Upper lobe of right lung (tissue), 1 donor: ENCODE data around the gene GHRHR. TPM values are rescaled to one million over a fixed set of nuclear protein-coding genes. Genes with fewer than 3 reads are reported as not detected.

Source experiments
- ATAC-seq: fragments of 200-7000 bp; cut with Tn5 transposase; one replicate; pipeline ENCODE4 v1.9.1; 2020; ENCODE audit warnings: mild to moderate bottlenecking, moderate library complexity
- DNase-seq: peaks from one replicate; pipeline ENCODE4 v3.0.0-alpha.2; 2020
- H3K27ac ChIP-seq: fragments of 200-600 bp; one replicate; pipeline ENCODE4 v1.8.0; 2022
- H3K27me3 ChIP-seq: fragments of 200-600 bp; one replicate; pipeline ENCODE4 v1.8.0; 2022; ENCODE audit warnings: mild to moderate bottlenecking
- H3K36me3 ChIP-seq: fragments of 200-600 bp; one replicate; pipeline ENCODE4 v1.8.0; 2022
- H3K4me1 ChIP-seq: fragments of 200-600 bp; one replicate; pipeline ENCODE4 v1.8.0; 2022
- H3K4me3 ChIP-seq: fragments of 200-600 bp; one replicate; pipeline ENCODE4 v1.8.0; 2022; ENCODE audit warnings: mild to moderate bottlenecking
- H3K9me3 ChIP-seq: fragments of 200-600 bp; one replicate; pipeline ENCODE4 v1.8.0; 2022
- CTCF ChIP-seq: fragments of 200-600 bp; IDR thresholded peaks from one replicate; pipeline ENCODE4 v1.8.0; 2022; ENCODE audit warnings: antibody characterized with exemption
- intact Hi-C: fragments of 100-400 bp; cut with DNase I; formaldehyde crosslinking; loops from one replicate; pipeline ENCODE4 v1.11.0; 2022
- total RNA-seq: library from RNA; stranded (reverse); fragmentation: NEBNext Ultra II Directional; extraction: Animal tissue kit (Norgen Biotek cat#: 25700); gene quantifications from one replicate; pipeline ENCODE4 v1.2.1, GENCODE V29; 2021
- donor health status: DM: no; HTN: yes; CAD: no; lungs with severe emphysema.

GHRHR gene
- total RNA-seq, 1 donor from 2014 or later = not detected

DNA sequence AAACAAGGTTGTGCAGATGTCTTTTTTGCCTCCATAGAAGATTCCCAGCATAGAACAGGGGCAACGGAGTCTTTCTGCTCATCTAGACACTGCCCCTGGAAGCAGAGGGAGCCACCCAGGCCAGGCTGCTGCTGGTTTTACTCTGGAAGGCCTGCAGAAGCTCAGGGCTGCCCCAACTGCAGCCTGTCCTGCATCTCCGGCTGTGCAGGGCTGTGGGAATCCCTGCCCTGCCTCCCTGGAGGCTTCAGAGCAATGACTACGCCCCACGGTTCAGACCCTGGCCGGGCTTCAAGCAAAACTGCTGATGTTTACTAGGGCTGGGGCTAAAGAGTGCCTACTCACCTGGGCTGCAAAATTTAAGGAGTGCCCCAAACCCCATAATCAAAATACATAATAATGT lies 43.9 kb downstream of the GHRHR start:
- intact Hi-C loops = no loop called here
- H3K4me1 ChIP-seq = no peaks in the 10 kb centered on the region
- no peaks in the 10 kb centered on the region for H3K36me3 ChIP-seq
- DNase-seq (no peak), ATAC-seq (no peak)
- no peaks in the 10 kb centered on the region for H3K9me3 ChIP-seq
- TF ChIP-seq CTCF = no peak
- no peaks in the 10 kb centered on the region for H3K27me3 ChIP-seq
- H3K27ac ChIP-seq = no peak overlapping the region
- H3K4me3 ChIP-seq = no peak overlapping the region

GRCh38 chr7:31014826-31015225 lies 51.1 kb downstream of the GHRHR start:
- DNase-seq (no peak), ATAC-seq (no peak)
- no peaks in the 10 kb centered on the region for H3K4me1 ChIP-seq
- TF ChIP-seq CTCF = no peak
- H3K36me3 ChIP-seq = no peaks in the 10 kb centered on the region
- H3K9me3 ChIP-seq = no peaks in the 10 kb centered on the region
- intact Hi-C loops = no loop called here
- no peaks in the 10 kb centered on the region for H3K27me3 ChIP-seq
- no peak overlapping the region for H3K4me3 ChIP-seq
- no peak overlapping the region for H3K27ac ChIP-seq

- intact Hi-C loops = no loop called here
- H3K4me1 ChIP-seq = no peaks in the 10 kb centered on the region
- no peak overlapping the region for H3K27ac ChIP-seq
- no peaks in the 10 kb centered on the region for H3K27me3 ChIP-seq
- DNase-seq = no peak
- H3K9me3 ChIP-seq = no peaks in the 10 kb centered on the region
- TF ChIP-seq CTCF = no peak
- H3K36me3 ChIP-seq = no peaks in the 10 kb centered on the region
- no peak overlapping the region for H3K4me3 ChIP-seq
- ATAC-seq = no peak
Measured at GRCh38 chr7:31017032-31017675, 53.4 kb downstream of the GHRHR start.

DNA sequence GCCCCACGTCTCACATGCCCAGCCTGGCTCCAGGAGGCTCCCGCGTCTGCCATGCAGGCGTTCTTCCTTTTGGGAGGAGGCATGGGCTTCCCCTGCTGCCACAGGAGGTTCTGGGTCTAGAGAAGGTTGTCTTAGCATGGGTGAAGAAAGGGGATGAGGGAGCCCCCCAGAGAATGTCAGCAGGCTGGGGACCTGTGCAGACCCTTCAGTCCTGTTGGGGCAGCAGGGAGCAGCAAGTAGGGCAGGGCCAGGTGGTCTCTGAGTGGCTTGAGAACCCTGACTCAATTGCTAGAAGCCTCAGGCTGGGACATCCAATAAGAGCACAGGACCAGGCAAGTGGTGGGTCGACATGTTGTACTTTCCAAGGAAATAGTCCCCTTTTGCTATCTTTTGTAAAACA lies 54.0 kb downstream of the GHRHR start:
- Histone ChIP-seq H3K9me3 (no peaks in the 10 kb centered on the region), H3K36me3 (no peaks in the 10 kb centered on the region), H3K27me3 (no peaks in the 10 kb centered on the region), H3K4me1 (no peaks in the 10 kb centered on the region), H3K4me3 (no peak overlapping the region), H3K27ac (no peak overlapping the region)
- TF ChIP-seq CTCF = no peak
- ATAC-seq (no peak), DNase-seq (no peak)
- intact Hi-C loops = no loop called here

DNA sequence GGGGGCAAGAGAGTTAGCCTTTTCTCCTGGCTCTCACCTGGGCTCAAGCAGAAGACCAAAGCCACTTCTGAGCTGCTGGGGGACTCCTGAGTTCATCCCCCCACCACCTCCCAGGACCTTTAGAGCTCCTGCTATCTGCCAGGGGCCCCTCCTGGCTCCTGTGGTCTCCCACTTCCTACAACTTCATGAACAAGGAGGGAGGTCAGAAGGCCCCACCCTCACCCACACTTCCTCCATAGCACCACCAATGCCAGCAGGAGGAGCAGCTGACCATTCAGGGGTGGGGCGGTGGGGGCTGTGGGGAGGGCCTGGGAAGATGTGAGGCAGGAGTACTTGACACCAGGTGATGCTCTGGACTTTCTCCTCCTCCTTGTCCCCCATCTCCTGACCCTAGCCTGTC lies 55.8 kb downstream of the GHRHR start:
- ATAC-seq = no peak
- H3K4me1 ChIP-seq = no peaks in the 10 kb centered on the region
- no peak overlapping the region for H3K27ac ChIP-seq
- TF ChIP-seq CTCF = no peak
- intact Hi-C loops = no loop called here
- H3K9me3 ChIP-seq = no peaks in the 10 kb centered on the region
- no peak overlapping the region for H3K4me3 ChIP-seq
- DNase-seq = no peak
- no peaks in the 10 kb centered on the region for H3K36me3 ChIP-seq
- no peaks in the 10 kb centered on the region for H3K27me3 ChIP-seq

DNA sequence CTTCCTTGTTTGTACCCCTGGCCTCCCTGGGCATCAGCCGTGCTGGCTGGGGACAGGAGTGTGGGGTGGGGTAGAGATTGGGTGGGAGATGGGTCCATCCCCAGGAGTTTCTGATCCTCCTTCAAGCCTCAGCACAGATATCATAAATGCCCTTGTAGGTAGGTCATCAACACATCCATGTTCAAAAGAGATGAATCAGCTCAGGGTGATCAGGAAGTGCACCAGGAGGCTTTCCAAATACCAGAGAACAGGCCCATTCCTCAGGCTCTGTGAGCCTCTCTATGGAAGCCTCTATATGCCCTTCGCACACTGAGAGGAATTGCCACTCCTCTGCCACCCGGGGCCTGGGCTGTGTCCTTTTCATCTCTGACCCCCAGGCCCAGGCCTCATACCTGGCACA lies 56.4 kb downstream of the GHRHR start:
- ATAC-seq = no peak

More for the DNA sequence above, 56.4 kb downstream of the GHRHR start:
- no peak for DNase-seq
- Histone ChIP-seq H3K4me1 (no peaks in the 10 kb centered on the region), H3K27ac (no peak overlapping the region), H3K9me3 (no peaks in the 10 kb centered on the region), H3K4me3 (no peak overlapping the region), H3K36me3 (no peaks in the 10 kb centered on the region), H3K27me3 (no peaks in the 10 kb centered on the region)
- intact Hi-C loops = no loop called here
- no peak for TF ChIP-seq CTCF
